HG03196 (cell line): ENCODE results near the gene USP32.
"Not testable (repeated sequence)": the region's sequence is repeated elsewhere in the genome, so short reads cannot be mapped to it uniquely, and the experiment has no call there.

Experiments
- ATAC-seq: cut with Tn5 transposase; IDR thresholded peaks from one replicate; pipeline ENCODE4 v1.9.1; 2021; ENCODE audit not compliant: unreplicated experiment

Gene USP32

DNA sequence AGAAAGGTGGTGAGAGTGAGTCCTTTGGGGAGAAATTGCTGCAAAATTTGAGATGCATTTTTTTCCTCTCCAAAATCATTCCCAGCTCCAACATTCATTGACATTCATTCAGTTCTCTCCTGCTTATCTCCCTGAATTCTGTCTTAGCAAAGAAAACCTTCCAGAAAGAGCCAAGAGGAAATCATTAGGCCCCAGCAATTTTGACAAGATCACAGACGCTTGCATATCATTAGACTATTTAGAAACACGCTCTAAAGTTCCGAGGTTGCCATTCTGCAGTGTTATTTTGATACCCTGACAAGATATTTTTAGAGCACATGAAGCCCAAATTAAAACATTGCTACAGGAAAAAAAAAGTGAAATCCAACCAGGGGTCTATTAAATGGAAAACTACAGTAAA is 20.8 kb upstream of the USP32 start:
- no peak for ATAC-seq

DNA sequence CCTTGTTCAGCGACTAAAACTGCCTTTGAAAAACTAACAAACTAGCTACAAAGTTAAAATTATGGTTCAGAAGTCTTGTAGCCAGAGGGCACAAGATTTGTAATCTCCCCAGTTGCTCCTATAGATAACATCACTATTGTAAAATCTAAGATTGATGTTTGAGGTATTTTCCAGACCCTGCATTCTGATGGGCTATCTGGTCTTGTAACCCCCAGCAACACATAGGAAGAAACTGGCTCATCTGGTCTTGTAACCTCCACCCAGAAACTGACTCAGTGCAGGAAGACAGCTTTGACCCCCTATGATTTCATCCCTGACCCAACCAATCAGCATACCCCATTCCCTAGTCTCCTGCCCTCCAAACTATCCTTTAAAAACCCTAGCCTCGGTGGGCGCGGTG is 18.1 kb upstream of the USP32 start:
- ATAC-seq = no peak

GRCh38 chr17:60406887-60407286 is 15.0 kb upstream of the USP32 start:
- ATAC-seq = no peak

DNA sequence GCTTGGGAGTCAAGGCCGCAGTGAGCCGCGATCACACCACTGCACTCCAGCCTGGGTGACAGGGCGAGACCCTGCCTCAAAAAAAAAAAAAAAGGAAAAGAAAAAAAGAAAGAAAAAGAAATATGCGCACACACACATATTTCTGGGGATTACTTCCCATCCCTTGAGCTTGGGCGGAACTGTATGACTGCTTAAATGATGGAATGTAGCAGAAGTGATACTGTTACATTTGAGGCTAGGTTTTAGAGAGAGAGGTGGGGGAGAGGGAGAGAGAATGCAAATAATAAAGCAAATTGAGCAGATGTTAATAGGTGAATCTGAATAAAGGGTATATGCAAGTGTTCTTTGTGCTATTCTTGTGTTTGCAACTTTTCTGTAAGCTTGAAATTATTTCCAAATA is 12.0 kb upstream of the USP32 start:
- no peak for ATAC-seq

- no peak for ATAC-seq
Observed at GRCh38 chr17:60403523-60403810, 11.5 kb upstream of the USP32 start.

- no peak for ATAC-seq
Observed at GRCh38 chr17:60401819-60402218, 9.9 kb upstream of the USP32 start.

DNA sequence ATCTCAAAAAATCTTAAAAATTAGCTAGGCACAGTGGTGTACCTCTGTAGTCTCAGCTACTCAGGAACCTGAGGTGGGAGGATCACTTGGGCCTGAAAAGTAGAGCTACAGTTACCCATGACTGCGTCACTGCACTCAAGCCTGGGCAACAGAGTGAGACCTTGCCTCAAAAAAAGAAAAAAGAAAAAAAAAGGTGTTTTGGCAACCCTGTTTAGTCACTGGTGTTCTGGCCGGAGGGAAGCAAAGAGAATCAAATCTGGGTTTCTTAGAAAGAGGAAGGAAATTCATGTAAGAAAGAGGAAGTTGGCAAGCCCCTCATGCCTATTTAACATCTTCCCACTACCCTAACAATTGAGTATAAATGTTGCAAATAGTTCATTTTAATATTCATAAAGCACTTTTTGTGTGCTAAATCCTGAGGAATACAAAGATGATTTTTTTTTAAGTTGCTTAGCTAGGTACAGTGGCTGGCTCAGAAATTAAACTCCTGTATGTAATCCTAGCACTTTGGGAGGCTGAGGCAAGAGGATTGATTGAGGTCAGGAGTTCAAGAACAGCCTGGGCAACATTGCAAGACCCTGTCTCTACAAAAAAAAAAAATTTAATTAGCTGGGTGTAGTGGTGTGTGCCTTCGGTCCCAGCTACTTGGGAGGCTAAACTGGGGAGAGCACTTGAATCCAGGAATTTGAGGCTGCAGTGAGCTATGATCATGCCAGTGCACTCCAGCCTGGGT is 6.5 kb upstream of the USP32 start:
- peak; percentile 50 for ATAC-seq

GRCh38 chr17:60396412-60396811 is 4.5 kb upstream of the USP32 start:
- ATAC-seq = no peak

DNA sequence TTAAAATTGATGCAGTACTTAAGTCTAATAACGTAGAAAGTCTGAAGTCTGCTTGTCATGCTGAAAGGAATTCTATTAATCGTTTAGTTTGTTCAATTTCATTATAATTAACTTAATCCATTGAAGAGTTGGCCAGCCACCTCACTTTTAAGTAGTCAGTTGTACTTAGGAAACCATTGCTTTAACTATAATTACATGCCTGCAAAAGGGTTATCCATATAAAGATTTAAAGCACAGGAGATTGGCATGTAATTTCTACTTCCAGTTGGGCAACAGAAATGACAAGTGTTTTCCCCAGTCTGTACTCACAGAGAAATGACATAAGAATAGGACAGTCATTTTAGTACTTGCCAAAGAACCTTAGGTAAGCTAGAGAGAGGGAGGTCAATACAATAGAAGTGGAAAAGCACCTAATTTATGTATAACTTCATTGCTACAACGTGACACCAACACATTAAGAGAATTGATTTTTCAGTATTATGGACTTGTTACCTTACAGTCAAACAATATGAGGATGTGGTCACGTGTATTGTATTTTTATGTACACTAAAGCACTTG is 3.7 kb upstream of the USP32 start:
- ATAC-seq = no peak

GRCh38 chr17:60393840-60394723 is 2.1 kb upstream of the USP32 start:
- ATAC-seq = no peak

GRCh38 chr17:60392845-60393702 is 1.1 kb upstream of the USP32 start:
- ATAC-seq = no peak

- peak; percentile 21 for ATAC-seq
Observed at GRCh38 chr17:60391471-60392041, 377 bp downstream of the USP32 start.

GRCh38 chr17:60390925-60391470 is 935 bp downstream of the USP32 start:
- ATAC-seq = no peak

DNA sequence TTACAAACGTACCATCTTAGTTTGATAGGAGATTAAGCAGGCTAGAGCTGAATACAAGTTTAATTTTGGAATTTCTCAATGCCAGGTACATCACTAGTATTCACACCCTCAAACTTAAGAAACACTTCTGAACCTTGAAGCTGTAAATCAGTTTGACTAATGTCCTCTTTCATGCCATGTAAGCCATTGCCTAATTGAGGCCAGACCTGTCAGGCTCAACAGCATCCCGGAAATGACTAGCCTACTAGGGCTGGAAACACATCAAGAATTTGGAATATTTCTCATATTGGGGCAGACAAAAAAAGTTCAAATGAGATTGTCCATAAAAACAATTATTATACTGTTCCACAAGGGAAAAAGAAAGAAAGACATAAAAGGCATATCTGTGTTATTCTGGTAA is 1.7 kb downstream of the USP32 start:
- no peak for ATAC-seq

DNA sequence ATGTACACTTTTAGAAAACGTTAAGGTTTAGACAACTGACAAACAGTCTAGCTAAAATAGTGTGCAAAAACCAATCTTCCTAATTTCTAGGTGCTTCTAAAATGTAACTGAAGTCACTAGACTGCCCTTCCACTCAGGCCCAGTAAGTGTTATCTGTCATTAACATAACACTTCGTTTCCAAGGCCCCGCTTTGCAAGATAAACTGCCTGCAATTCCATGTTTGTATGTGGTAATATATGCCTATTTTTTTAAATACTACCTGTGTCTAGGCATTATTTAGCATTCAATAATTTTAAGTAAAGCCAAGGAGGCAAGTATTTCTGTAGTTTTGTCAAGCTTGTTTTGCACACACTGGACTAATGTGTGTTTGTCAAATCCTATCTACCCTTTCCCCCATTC is 3.2 kb downstream of the USP32 start:
- ATAC-seq = no peak

DNA sequence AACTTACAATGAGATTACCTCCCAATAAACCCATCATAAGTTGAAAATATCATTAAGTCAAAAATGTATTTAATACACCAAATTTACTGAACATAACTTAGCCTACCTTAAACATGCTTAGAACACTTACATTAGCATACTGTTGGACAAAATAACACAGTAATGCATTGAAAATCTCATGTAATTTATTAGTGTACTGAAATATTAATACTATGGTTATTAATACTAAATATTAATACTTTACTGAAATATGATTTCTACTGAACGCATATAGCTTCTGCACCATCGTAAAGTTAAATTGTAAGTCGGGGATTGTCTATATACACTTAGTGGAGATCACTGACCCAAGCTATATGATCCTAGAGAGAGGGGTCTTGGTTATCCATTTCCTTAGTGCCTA is 4.3 kb downstream of the USP32 start:
- no peak for ATAC-seq

DNA sequence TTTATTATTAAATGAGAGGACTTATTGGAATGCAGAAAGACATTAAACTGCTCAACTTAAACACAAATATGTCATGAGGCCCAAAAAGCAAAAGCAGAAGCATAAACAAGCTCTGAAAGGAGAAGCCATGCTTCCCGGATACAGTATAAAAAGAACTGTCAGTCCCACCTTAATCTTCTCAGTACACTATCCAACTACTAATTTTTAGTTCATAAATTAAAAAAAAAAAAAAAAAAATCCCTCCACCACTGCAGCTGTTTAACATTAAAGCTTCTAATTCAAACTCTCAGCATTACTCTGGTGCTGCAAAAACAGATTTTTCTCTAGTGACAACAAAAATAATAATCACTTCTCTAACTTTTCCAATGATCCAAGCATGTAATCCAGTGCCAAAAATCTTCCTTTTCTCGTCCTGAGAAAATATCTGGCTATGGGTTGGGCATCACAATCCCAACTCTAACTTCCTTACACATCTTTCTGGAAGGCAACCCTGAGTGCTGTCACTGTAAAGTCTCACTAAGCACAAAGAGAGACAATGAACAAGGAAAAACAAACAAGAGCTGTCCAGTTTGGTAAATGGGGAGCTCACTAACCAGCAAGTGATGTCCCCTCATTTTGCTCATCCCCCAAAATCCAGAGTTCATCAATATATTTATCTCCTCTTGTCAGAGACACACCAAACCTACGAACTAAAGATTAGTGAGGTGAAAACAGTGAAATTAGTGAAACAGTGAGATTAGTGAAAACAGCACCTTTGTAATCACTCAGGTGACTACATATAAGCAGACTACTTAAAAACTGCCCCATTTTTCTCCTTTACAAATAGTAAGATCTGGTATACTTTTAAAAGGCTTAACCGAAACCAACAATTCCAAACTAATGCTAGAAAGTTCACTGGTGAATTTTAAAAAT is 5.5 kb downstream of the USP32 start:
- no peak for ATAC-seq

GRCh38 chr17:60384921-60385320 is 7.0 kb downstream of the USP32 start:
- not testable (repeated sequence) for ATAC-seq

GRCh38 chr17:60383379-60383778 is 8.6 kb downstream of the USP32 start:
- ATAC-seq = no peak

DNA sequence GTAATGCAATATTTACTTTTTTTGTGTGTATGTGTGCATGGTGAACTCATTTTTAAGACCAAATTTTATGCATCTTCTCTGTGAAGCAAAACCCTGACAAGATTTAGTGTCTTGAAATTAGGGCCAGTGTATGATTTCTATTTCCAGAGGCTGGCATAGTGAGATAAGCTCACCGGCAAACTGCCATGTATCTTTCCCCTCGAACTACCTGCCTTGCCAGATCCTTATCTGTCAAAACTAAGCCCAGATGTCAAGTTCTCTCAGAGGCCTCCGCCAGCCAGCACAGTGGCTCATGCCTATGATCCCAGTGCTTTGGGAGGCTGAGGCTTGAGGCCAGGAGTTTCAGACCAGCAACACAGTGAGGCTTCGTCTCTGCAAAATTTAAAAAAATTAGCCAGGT is 10.0 kb downstream of the USP32 start:
- no peak for ATAC-seq
